ENCODE measurements around the gene TPPP2. TPM values are rescaled to one million over a fixed set of nuclear protein-coding genes. Genes with fewer than 3 reads are reported as not detected.
A peak's percentile ranks its signal among the peaks of the same experiment; 100 is the strongest.

The TPPP2 gene
- total and polyA plus RNA-seq, 9 of the 15 experiments (the other 6 are each of a cell fraction or from before 2014, with no cell fraction given): 0.18 TPM; not detected in 8

GRCh38 chr14:21014761-21015190, 15.2 kb upstream of the TPPP2 start (continued):
- TF ChIP-seq PBX2 (CRISPR knock-in tag; IDR thresholded peaks at IDR 0.05; ENCODE audit: low read depth) (peak; percentile 66), PBX2 (tag; conservative IDR thresholded peaks at IDR 0.05; ENCODE audit: low read depth) (peak; percentile 87), SRSF9 (IDR thresholded peaks at IDR 0.05; ENCODE audit: borderline replicate concordance, low read depth, low read length) (no peak)

GRCh38 chr14:21015312-21015711, 14.7 kb upstream of the TPPP2 start:
- no peak overlapping the region for H3K27ac ChIP-seq (ENCODE audit: extremely low read depth, low read depth, low read length)
- DNase-seq (ENCODE audit: extremely low read depth in 1 of 4, low spot score in 3 of 4) (no peak), FAIRE-seq (no peak), ATAC-seq (no peak)
- CTCF ChIA-PET (ENCODE audit: low intra/inter-chr PET ratio): interaction anchor here (1.1 to 2.5 kb wide), 4 partner anchors 24 to 89 kb away, joined by 3 to 33 read pairs (median 12); no protein-coding TSS in a partner anchor
- WGBS (ENCODE audit: insufficient coverage, low coverage, missing lambda C conversion rate): 59% methylated on average over 6 of the region's 6 CpGs
- no peaks in the 10 kb centered on the region for H3K9me1 ChIP-seq (ENCODE audit: control insufficient read depth, insufficient read depth, low read length)
- no peak overlapping the region for H3K9ac ChIP-seq (ENCODE audit: insufficient read depth in 1 of 2, low read depth in 2 of 2, low read length in 2 of 2)
- no peaks in the 10 kb centered on the region for H3K9me3 ChIP-seq (replicated peaks; ENCODE audit: control insufficient read depth, insufficient read depth, low read depth, low read length)
- peaks cover 0 to 7% of the 10 kb centered on the region in 2 experiments; a peak in 1 of 5 replicates for H3K4me1 ChIP-seq (replicated peaks in 1 of 2; ENCODE audit: control insufficient read depth in 2 of 2, insufficient read depth in 2 of 2, low read length in 2 of 2)
- no peaks in the 10 kb centered on the region for H3K79me2 ChIP-seq (ENCODE audit: control insufficient read depth, insufficient read depth, low read length)
- peaks cover 23% of the 10 kb centered on the region; the same call in 1 of the 3 replicates for H3K36me3 ChIP-seq (ENCODE audit: control insufficient read depth, insufficient read depth, low read length)
- no TSS peak for BruUV-seq (replicated peaks)
- no peak overlapping the region for H2AFZ ChIP-seq (ENCODE audit: low read depth, low read length)
- intact Hi-C loops (cut with micrococcal nuclease): loop anchor here (2.0 kb wide), 1 partner anchor 79 kb away; no protein-coding TSS in a partner anchor
- no peak overlapping the region for H3K4me3 ChIP-seq
- in situ Hi-C loops (cut with MboI): no loop called here
- no peaks in the 10 kb centered on the region for H3K27me3 ChIP-seq (ENCODE audit: control insufficient read depth in 2 of 2, insufficient read depth in 2 of 2, low read length in 2 of 2)
- no peaks in the 10 kb centered on the region for H4K20me1 ChIP-seq (replicated peaks; ENCODE audit: control insufficient read depth, insufficient read depth, low read length)
- POLR2A ChIA-PET: interaction anchor here (0.7 to 3.0 kb wide), 10 partner anchors 9 to 188 kb away, joined by 3 to 15 read pairs (median 4); partner anchors contain the start of gene NDRG2
- no peak overlapping the region for H3K4me2 ChIP-seq (ENCODE audit: insufficient read depth, low read length)
- no peak for TF ChIP-seq ZNF165 (CRISPR knock-in tag; IDR thresholded peaks at IDR 0.05; ENCODE audit: borderline replicate concordance)
- TF ChIP-seq, protein P1, sequence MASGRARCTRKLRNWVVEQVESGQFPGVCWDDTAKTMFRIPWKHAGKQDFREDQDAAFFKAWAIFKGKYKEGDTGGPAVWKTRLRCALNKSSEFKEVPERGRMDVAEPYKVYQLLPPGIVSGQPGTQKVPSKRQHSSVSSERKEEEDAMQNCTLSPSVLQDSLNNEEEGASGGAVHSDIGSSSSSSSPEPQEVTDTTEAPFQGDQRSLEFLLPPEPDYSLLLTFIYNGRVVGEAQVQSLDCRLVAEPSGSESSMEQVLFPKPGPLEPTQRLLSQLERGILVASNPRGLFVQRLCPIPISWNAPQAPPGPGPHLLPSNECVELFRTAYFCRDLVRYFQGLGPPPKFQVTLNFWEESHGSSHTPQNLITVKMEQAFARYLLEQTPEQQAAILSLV (tag; IDR thresholded peaks at IDR 0.05): no peak
- TF ChIP-seq PTBP1 (IDR thresholded peaks at IDR 0.05; ENCODE audit: low read depth, low read length): no peak
- no peak for TF ChIP-seq MEF2D (tag; conservative IDR thresholded peaks at IDR 0.05; ENCODE audit: low read depth)
- TF ChIP-seq RB1 (IDR thresholded peaks at IDR 0.05; ENCODE audit: low read depth): no peak

Measured in K562 (cell line).